Activated T-cell treated with anti-CD3 and anti-CD28 coated beads, Interleukin-2, amount 50 U/mL, for 4 hours (primary cell): ENCODE measurements around the gene PRR33. TPM values are rescaled to one million over a fixed set of nuclear protein-coding genes. Genes with fewer than 3 reads are reported as not detected.
A peak's percentile ranks its signal among the peaks of the same experiment; 100 is the strongest.

Source experiments
- ATAC-seq, 2 donors: fragments of 200-7000 bp; cut with Tn5 transposase; one replicate each; pipeline ENCODE4 v1.10.0; 2021
- DNase-seq: peaks from one replicate; pipeline ENCODE4 v3.0.0-alpha.2; 2020
- H3K27me3 Mint-ChIP-seq: one replicate; pipeline ENCODE4 v1.8.0; 2021; ENCODE audit warnings: low read depth, mixed read lengths
- H3K36me3 Mint-ChIP-seq: one replicate; pipeline ENCODE4 v1.8.0; 2022; ENCODE audit warnings: mixed read lengths; ENCODE audit not compliant: insufficient read depth
- H3K4me1 Mint-ChIP-seq: one replicate; pipeline ENCODE4 v1.8.0; 2021; ENCODE audit warnings: low read depth, mixed read lengths
- H3K4me3 Mint-ChIP-seq: one replicate; pipeline ENCODE4 v1.8.0; 2021; ENCODE audit warnings: mild to moderate bottlenecking, moderate library complexity, mixed read lengths
- H3K9me3 Mint-ChIP-seq: one replicate; pipeline ENCODE4 v1.8.0; 2021; ENCODE audit warnings: mixed read lengths
- total RNA-seq, 3 donors: library from RNA; stranded (reverse); gene quantifications; one replicate each; pipeline ENCODE4 v1.2.1, GENCODE V29; 2021

PRR33 gene
- total RNA-seq, 3 donors from 2014 or later: 0.08 to 0.20 TPM; not detected in 1

GRCh38 chr11:1923201-1923956, 31.7 kb upstream of the PRR33 start:
- Mint-ChIP-seq H3K4me1 (peaks cover 2% of the 10 kb centered on the region), H3K9me3 (no peaks in the 10 kb centered on the region), H3K36me3 (no peaks in the 10 kb centered on the region), H3K4me3 (no peak overlapping the region), H3K27me3 (peaks cover 9% of the 10 kb centered on the region)
- ATAC-seq (no peak), DNase-seq (no peak)

GRCh38 chr11:1922481-1923081, 30.9 kb upstream of the PRR33 start:
- Mint-ChIP-seq H3K36me3 (no peaks in the 10 kb centered on the region), H3K4me3 (no peak overlapping the region), H3K27me3 (peaks cover 9% of the 10 kb centered on the region), H3K9me3 (no peaks in the 10 kb centered on the region), H3K4me1 (peaks cover 2% of the 10 kb centered on the region)
- no peak for ATAC-seq
- DNase-seq: no peak

GRCh38 chr11:1921574-1922141, 30.0 kb upstream of the PRR33 start:
- ATAC-seq (no peak), DNase-seq (no peak)
- H3K4me3 Mint-ChIP-seq: no peak overlapping the region
- no peaks in the 10 kb centered on the region for H3K36me3 Mint-ChIP-seq
- H3K4me1 Mint-ChIP-seq: peaks cover 4% of the 10 kb centered on the region
- H3K9me3 Mint-ChIP-seq: no peaks in the 10 kb centered on the region
- peaks cover 9% of the 10 kb centered on the region for H3K27me3 Mint-ChIP-seq

GRCh38 chr11:1920909-1921573, 29.3 kb upstream of the PRR33 start:
- Mint-ChIP-seq H3K4me3 (no peak overlapping the region), H3K9me3 (no peaks in the 10 kb centered on the region), H3K36me3 (no peaks in the 10 kb centered on the region), H3K27me3 (peaks cover 7% of the 10 kb centered on the region), H3K4me1 (peaks cover 7% of the 10 kb centered on the region)
- no peak for DNase-seq
- no peak for ATAC-seq

GRCh38 chr11:1920128-1920908, 28.6 kb upstream of the PRR33 start:
- Mint-ChIP-seq H3K4me3 (no peak overlapping the region), H3K27me3 (peaks cover 7% of the 10 kb centered on the region), H3K9me3 (no peaks in the 10 kb centered on the region), H3K36me3 (no peaks in the 10 kb centered on the region), H3K4me1 (peaks cover 11% of the 10 kb centered on the region)
- no peak for ATAC-seq
- no peak for DNase-seq

- H3K27me3 Mint-ChIP-seq: peaks cover 14% of the 10 kb centered on the region
- DNase-seq (no peak), ATAC-seq (no peak)
- peaks cover 13% of the 10 kb centered on the region for H3K4me1 Mint-ChIP-seq
- no peaks in the 10 kb centered on the region for H3K36me3 Mint-ChIP-seq
- H3K9me3 Mint-ChIP-seq: no peaks in the 10 kb centered on the region
- H3K4me3 Mint-ChIP-seq: no peak within 1 kb of the TSS
Measured at GRCh38 chr11:1919391-1920127, 27.9 kb upstream of the PRR33 start, which contains the start of gene TNNT3. Gene TNNT3 (plus strand): TSS chr11:1919703. CDS start chr11:1922875, 3,172 bp downstream.

GRCh38 chr11:1918436-1919315, 27.0 kb upstream of the PRR33 start:
- no peaks in the 10 kb centered on the region for H3K9me3 Mint-ChIP-seq

GRCh38 chr11:1917523-1918435, 26.1 kb upstream of the PRR33 start:
- ATAC-seq (peak; percentile 16 to 49), DNase-seq (no peak)
- no peak overlapping the region for H3K4me3 Mint-ChIP-seq
- peaks cover 12% of the 10 kb centered on the region for H3K4me1 Mint-ChIP-seq
- peaks cover 15% of the 10 kb centered on the region for H3K27me3 Mint-ChIP-seq
- H3K9me3 Mint-ChIP-seq: no peaks in the 10 kb centered on the region
- H3K36me3 Mint-ChIP-seq: no peaks in the 10 kb centered on the region

More at GRCh38 chr11:1918436-1919315, 27.0 kb upstream of the PRR33 start:
- DNase-seq (no peak), ATAC-seq (no peak)
- Mint-ChIP-seq H3K27me3 (peaks cover 16% of the 10 kb centered on the region), H3K4me3 (no peak overlapping the region), H3K36me3 (no peaks in the 10 kb centered on the region), H3K4me1 (peaks cover 13% of the 10 kb centered on the region)

GRCh38 chr11:1916986-1917522, 25.4 kb upstream of the PRR33 start:
- H3K36me3 Mint-ChIP-seq: no peaks in the 10 kb centered on the region
- peak; percentile 17 to 22 for ATAC-seq
- peaks cover 11% of the 10 kb centered on the region for H3K4me1 Mint-ChIP-seq
- no peaks in the 10 kb centered on the region for H3K9me3 Mint-ChIP-seq
- DNase-seq: no peak
- peaks cover 15% of the 10 kb centered on the region for H3K27me3 Mint-ChIP-seq
- H3K4me3 Mint-ChIP-seq: no peak overlapping the region

- Mint-ChIP-seq H3K27me3 (peaks cover 15% of the 10 kb centered on the region), H3K4me1 (peaks cover 11% of the 10 kb centered on the region)
- DNase-seq: no peak
Measured at GRCh38 chr11:1916132-1916985, 24.7 kb upstream of the PRR33 start.

GRCh38 chr11:1915795-1916131, 24.1 kb upstream of the PRR33 start:
- Mint-ChIP-seq H3K4me1 (peaks cover 11% of the 10 kb centered on the region), H3K27me3 (peaks cover 15% of the 10 kb centered on the region), H3K36me3 (no peaks in the 10 kb centered on the region), H3K9me3 (no peaks in the 10 kb centered on the region), H3K4me3 (no peak overlapping the region)
- DNase-seq (no peak), ATAC-seq (no peak)

More at GRCh38 chr11:1916132-1916985, 24.7 kb upstream of the PRR33 start:
- H3K36me3 Mint-ChIP-seq: no peaks in the 10 kb centered on the region
- no peak overlapping the region for H3K4me3 Mint-ChIP-seq
- ATAC-seq: peak in 1 of 2 donors; percentile 32
- H3K9me3 Mint-ChIP-seq: no peaks in the 10 kb centered on the region
